GM19397 (cell line): ENCODE results near the gene GNB4.

Experiments
- ATAC-seq: cut with Tn5 transposase; IDR thresholded peaks from one replicate; pipeline ENCODE4 v1.9.1; 2021; ENCODE audit warnings: mild to moderate bottlenecking, moderate library complexity; ENCODE audit not compliant: unreplicated experiment

The GNB4 gene

DNA sequence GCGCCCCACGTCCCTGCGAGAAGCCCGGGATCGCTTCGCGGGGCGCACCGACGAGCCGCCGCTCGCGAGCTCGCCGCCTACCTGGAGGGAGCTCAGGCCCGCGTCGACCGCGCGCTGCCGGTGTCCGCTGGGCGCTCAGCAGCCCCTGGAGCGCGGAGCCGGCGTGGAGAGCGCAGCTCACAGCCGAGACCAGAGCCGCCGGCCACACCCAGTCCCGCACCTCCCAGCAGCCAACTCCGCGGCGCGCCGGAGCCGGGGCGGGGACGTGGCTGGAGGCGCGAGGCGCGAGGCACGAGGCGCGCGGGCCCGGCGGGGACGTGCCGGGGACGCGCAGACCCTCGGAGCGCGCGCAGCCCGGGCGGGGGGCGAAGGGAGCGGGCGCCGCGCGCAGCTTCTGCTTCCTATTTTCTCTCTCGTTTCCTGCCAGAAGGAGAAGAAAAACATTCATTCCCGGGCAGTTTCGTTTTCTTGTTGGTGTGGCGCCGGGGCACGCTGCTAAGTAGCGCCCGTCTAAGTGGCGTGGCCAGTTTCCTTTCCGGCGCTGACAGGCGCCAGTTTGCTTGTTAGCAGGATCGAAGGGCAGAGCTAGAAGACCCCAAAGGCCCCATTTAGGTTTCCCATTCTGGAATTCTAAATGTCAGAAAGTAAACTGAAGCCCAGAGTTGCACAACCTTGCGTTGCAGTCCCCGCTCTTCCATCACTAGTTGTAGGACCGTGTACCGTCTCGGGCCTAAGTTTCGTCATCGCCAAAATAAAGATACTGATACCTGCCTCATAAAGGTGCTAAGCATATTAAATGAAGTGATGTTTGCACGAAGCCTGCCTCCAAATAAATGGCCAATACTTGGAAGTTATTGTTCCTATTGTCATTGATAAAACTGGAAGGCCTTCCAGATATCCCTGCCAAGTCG, at the start of gene GNB4:
Gene GNB4 (minus strand): TSS at position 206 of the 911 bp plus-strand sequence. CDS start 25,270 bp downstream, outside the sequence.
- ATAC-seq = peak; percentile 81

DNA sequence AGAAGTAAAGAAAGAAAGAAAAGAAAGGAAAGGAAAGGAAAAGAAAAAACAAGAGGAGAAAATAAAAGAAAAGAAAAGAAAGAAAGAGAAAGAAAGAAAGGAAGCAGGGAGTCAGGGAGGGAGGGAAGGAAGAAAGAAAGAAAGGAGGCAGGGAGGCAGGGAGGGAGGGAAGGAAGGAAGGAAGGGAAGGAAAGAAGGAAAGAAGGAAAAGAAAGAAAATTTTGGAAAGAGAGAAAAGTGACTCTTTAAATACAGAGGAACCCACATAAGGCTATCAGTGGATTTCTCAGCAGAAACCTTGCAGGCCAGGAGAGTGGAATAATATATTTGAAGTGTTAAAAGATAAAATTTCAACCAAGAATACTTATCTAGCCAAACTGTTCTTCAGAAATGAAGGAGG, 44.2 kb upstream of the GNB4 start:
- no peak for ATAC-seq

DNA sequence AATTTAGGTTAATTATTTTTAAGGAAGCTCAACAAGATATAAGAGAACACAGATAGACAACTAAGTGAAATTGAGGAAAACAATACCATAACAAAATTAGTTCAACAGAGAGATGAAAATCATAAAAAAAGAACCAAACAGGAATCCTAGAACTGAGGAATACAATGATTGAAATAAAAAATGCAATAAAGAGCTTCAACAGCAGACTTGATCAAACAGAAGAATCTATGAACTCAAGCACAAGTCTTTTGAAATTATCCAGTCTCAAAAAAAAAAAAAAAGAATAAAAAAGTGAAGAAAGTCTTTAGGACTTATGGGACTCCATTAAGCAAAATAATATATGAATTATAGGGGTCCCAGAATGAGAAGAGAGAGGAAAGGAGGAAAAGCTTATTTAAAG, 42.0 kb upstream of the GNB4 start:
- no peak for ATAC-seq

DNA sequence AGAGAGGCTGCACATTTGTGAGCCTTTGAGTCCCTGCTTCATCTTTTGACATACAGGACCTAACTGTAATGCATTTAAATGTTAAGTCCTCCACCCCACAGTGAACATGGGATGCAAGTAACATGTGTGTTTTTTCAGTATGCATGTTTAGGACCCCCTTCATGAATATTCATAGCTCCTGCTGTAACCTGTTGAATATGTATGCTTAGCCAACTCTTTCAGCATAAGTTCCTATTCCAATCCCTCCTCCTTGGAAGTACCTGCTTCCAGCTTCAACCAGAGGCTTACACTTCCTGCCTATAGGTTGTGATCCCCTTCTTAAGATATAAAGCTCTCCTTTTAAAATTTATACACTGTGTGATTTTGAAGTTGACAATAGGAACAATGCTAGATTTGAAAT, 36.9 kb upstream of the GNB4 start:
- no peak for ATAC-seq

DNA sequence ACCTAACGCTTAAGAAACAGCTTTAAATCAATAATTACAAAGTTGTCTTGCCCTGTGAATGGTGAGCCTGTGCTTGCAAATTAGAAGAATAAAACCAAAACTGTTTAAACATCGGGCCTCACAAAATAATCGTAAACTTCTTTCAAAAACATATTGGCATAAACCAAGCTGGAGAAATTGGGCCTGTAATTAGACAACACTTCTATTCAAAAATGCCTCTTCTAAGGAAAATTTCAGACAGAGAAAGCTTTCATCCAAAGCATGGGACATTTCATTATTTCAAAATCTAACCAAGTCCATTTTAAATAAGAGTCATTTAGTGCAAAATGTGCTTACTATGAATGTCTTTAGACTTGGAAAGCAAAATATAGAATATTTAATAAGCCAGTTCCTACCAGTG, 35.5 kb upstream of the GNB4 start:
- no peak for ATAC-seq

DNA sequence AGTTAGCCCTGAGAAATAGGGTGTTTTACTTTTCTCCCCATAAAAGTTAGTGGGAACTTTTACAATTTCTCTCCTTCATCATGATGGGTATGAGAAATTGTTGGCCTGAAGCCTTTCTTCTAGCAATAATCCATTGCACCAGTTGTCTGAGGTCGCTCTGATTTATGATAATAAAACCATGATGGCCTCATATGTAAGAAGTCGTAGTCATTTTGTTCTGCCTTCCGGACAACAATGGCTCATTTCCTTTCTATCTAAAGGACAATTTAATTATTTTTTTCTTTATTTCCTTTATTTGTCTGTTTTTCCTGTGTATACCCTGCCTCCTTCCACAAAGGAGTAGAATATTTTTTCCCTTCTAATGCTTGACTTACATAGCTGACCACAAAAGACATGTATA, 31.6 kb upstream of the GNB4 start:
- no peak for ATAC-seq

DNA sequence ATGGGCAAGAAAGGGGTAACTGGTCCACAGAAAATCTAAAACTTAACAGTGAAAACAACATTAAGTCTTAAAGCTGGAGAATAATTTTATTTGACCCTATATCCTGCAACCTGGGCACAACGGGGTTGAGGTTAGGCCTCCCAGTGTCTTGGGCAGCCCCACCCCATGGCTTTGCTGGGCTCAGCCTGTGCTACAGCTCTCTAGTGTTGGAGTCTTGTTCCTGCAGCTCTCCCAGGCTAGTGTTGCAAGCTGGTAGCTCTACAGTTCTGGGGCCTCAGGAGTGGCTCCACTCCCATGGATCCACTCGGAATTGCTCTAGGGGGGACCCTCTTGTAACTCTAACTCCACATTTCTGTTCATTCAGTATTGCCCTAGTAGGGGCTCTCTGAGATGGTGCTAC, 24.9 kb upstream of the GNB4 start:
- ATAC-seq = no peak

DNA sequence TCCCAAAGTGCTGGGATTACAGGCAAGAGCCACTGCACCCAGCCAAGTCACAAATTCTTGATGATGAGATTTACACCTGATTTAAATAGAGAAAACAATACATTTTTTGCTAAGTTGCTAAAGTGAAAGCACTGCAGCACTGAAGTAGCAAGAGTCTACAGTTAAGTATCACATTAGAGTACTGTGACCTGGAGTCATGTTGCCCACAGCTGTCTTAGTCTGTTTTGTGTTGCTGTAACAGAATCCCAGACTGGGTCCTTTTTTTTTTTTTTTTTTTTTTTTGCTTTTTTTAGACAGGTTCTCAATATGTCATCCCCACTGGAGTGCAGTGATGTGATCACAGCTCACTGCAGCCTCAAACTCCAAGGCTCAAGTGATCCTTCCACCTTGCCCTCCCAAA, 23.2 kb upstream of the GNB4 start:
- ATAC-seq = no peak

DNA sequence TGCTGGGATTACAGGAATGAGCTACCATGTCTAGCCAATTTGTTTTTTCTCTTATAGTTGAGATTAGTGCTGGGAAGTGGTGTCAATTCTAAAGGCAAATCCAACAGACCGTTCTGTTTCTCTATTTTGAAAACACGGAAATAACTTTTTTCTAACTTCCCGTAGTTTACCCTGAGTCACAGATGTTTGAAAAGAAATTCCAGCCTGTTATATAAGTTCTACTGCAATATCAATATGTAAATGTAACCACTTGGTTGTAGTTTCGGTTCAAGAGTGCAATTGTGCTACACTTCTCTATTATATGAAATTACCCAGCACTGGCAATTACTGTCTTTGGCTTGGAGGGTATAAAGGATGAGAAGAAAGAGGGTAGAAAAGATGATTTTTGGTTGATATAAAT, 22.3 kb upstream of the GNB4 start:
- ATAC-seq = no peak

DNA sequence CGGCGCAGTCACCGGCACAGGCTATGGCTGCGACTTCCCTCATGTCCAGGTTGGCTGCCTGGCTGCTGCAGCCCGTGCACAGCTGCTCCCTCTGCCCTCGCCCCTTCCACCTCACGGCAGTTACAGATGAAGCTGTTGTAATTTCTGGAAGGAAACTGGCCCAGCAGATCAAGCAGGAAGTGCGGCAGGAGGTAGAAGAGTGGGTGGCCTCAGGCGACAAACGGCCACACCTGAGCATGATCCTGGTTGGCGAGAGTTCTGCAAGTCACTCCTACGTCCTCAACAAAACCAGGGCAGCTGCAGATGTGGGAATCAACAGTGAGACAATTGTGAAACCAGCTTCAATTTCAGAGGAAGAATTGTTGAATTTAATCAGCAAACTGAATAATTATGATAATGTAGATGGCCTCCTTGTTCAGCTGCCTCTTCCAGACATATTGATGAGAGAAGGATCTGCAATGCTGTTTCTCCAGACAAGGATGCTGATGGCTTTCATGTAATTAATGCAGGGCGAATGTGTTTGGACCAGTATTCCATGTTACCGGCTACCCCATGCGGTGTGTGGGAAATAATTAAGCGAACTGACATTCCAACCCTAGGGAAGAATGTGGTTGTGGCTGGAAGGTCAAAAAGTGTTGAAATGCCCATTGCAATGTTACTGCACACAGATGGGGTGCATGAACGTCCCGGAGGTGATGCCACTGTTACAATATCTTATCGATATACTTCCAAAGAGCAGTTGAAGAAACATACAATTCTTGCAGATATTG, 13.2 kb upstream of the GNB4 start:
- no peak for ATAC-seq

DNA sequence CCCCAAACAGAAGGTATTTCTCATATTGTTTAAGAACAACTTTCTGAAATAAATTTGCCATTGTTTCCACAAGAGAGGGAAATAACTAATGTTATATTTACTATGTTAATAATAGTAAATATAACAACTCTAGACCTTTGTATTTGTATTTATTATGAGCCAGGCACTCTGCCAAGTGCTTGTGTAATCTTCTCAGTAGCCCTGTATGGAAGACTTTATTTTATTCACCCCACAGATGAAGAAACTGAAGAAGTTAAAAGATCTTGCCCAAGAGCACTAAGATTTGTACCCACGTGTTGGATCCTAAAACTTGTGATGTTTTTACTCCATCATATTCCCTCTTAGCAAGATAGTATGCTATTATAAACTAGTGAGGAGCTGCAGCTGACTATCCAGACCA, 12.0 kb upstream of the GNB4 start:
- no peak for ATAC-seq

DNA sequence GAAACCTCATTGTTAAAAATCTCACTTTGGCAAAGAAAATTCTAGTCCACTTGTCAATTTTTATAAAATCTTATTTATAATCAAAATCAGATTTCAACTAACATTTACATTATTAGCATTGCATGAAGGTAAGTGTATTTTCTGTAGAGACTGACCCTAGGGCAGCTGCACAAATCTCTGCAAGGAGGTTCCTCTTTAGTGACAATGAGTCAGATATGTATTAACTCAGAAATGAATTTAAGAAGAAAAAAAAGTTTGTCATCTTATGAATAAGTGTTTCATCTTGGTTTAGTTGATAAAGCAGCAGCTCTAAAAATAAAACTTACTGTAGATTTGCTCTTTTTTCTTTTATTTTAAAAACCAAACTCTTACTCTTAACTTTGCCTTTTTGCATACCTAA, 9.0 kb upstream of the GNB4 start:
- no peak for ATAC-seq

DNA sequence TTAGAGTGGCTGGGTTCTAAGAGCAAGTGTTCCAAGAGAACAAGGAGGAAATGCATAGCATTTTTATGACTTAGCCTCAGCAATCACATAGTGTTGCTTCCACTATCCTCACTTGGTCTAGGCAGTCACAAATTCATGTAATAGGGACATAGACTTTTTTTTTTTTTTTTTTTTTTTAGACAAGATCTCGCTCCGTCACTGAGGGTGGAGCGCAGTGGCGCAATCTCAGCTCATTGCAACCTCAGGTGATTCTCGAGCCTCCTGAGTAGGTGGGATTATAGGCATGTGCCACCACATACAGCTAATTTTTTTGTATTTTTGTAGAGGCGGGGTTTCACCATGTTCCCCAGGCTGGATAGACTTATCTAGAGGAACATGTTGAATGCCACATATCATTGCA, 4.7 kb upstream of the GNB4 start:
- no peak for ATAC-seq

DNA sequence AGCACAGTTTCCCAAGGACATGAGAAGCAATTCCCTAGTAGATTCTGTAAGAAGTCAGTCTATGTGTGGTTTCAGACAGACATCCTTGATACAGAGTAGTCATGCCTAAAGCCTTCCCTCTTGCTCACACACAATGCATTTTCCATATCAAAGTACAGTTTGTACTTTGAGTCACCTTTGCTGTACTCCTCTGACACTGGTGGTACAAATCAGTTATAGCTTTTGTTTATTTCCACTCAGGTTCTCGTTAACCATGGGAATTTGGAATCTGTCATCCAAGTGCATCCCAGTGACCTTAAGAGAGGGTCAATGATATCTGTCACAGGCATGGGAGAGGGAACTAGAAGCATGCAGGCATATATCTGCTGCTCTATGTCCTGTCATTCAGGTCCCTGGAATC, 3.6 kb upstream of the GNB4 start:
- no peak for ATAC-seq

DNA sequence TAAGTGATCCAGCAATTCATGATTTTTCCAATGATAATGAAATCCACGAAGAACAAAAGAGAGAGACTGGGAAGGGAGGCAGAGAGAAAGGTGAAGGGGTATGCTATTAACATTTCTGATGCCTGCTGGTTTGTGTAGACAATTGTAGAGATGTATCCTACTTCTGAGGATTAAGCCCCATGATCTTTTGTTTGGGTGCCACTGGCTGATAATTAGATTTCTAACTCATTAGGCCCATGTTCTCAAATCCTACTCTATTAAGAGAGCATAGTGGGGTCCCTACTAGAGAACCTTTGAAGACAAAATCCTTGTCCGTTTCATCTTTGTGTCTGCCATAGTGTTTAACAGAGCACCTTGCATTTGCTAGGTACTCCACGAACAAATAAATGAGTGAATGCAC, 2.7 kb upstream of the GNB4 start:
- no peak for ATAC-seq

DNA sequence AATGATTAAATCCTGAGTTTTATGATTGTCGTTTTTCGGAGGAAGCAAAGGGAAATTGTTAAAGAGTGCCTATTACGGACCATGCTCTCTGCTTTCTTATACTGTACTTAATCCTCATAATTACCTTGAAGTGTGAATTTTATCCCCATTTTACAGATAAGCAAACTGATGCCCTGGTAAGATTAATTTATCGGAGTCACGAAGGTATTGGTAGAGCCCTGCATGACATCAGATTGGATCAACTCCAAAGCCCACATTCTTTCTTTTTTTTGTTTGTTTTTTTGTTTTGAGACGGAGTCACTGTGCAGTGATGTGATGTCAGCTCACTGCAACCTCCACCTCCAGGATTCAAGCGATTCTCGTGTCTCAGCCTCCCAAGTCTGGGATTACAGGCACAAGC, 1.6 kb upstream of the GNB4 start:
- no peak for ATAC-seq

DNA sequence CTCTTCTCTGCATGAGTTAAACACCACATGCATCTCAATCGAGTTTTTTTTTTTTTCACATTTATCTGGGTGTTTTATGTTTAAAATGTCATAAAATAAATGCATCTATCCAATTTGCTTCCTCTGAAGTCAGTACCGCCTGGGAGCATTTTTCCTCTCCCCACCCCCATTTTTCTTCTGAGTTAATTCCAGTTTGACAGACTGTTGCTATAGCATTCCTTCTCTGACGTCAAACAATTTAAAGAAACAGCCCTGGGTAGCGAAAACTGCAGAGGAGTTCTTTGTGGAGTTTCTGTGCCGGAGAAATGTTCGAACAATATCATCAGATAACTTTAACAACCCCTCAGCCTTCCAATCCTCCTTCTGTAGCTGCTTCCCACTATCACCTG, 900 bp upstream of the GNB4 start:
- no peak for ATAC-seq

DNA sequence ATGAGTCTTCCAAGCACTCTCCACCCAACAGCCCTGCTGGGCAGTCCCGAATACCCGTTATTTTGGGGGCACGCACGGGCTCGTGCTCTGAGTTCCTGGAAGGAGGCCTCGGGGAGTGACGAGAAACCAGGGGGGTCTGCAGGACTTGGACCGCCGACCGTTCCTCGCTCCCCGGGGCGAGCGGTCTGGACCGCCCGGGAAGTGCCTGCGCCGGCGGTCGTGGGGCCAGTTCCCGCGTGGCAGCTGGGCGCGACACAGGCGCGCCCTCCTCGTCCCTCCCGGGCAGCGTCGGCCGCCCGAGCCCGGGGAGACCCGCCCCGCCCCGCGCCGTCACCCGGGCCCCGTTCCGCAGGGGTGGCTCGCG, 387 bp downstream of the GNB4 start:
- peak; percentile 58 for ATAC-seq

DNA sequence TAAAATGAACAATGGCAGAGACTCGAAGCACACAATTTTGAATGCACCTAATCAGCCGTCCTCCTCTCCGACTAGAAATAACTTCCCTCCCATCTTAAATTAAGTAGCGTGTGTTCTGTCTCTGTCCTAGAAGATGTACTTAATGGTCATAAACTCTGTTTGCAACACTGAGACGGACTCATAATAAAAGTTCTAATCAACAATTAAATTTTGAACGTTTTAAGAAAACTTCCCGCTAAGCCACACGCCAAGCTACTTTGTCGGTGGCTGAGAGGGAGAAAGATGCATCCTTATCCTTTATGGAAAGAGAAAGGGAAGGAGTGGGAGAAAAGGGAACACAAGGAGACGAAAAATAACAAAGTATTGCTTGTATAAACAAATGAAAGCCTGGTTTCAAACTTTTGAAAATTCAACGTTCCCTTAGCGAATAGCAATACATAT, 989 bp downstream of the GNB4 start:
- ATAC-seq = no peak

DNA sequence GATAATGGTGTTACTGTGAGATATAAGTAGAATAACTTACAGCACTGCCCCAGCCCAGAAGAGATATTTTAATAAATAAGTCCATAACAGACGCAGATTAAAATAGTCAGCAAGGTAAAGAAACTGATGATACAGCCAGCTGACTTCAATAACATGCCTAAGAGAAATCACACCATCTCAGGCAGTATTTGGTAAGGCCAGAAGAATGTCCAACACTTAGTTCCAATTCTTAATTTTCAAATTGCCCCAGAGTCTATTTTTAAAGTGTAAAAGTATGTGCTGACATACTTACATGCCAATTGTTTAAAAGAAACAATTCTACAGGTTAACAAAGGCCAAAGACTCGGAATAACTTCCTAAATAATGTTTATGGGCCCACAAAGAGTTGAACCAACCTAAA, 1.6 kb downstream of the GNB4 start:
- no peak for ATAC-seq

DNA sequence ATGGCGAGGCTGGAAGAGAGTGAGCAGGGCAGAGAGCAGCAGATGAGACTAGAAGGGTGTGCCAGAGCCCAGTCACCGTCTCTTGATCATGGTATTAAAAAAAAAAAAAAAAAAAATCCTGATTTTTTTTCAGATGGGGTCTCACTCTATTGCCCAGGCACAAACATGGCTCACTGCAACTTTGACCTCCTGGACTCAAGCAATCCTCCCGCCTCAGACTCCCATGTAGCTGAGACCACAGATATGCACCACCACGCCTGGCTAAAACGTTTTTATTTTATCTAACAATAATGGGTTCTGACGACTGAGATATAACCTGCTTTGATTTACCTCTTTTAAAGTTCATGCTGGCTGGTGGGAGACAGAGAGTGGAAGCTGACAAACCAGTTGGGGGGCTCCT, 4.0 kb downstream of the GNB4 start:
- no peak for ATAC-seq

DNA sequence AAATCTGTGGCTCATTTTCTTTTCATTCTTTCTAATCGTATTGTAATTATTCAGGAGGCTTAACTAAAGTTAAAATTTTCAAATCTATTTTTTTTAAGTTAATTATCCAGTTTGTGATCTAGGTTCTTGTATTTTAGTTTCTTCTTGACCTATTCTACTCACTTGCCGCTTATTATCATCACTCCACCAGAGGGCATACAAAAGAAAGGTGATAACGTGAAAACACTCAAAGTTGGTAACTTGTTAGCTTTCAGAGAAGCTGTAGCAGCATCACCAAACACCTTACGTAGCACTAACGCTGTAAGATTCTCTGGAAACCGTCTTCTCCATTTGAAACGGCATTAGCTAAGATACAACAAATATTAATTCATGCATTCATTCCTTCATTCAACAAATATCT, 4.8 kb downstream of the GNB4 start:
- ATAC-seq = no peak
